Measurements from ENCODE around the gene ANO7.

Gene ANO7

GRCh38 chr2:241158546-241158900 lies 30.0 kb upstream of the ANO7 start:
- no peak for DNase-seq

GRCh38 chr2:241159116-241159515 lies 29.4 kb upstream of the ANO7 start:
- no peak for DNase-seq

- no peak for DNase-seq
These were observed 28.2 kb upstream of the ANO7 start for GRCh38 chr2:241160318-241160717.

- peak; percentile 39 to 81 (median 71) for DNase-seq
These were observed 26.7 kb upstream of the ANO7 start for GRCh38 chr2:241161646-241162281.

- no peak for DNase-seq
These were observed 24.8 kb upstream of the ANO7 start for GRCh38 chr2:241163601-241164118.

- DNase-seq = no peak
These were observed 20.1 kb upstream of the ANO7 start for GRCh38 chr2:241168366-241168765.

- DNase-seq = no peak
These were observed 14.9 kb upstream of the ANO7 start for GRCh38 chr2:241173557-241173956.

- no peak for DNase-seq
These were observed 10.7 kb upstream of the ANO7 start for GRCh38 chr2:241177526-241178334.

GRCh38 chr2:241178961-241179360 lies 9.5 kb upstream of the ANO7 start:
- no peak for DNase-seq

GRCh38 chr2:241179899-241180298 lies 8.6 kb upstream of the ANO7 start:
- DNase-seq = no peak

GRCh38 chr2:241180495-241180894 lies 8.0 kb upstream of the ANO7 start:
- no peak for DNase-seq

- no peak for DNase-seq
These were observed 6.4 kb upstream of the ANO7 start for GRCh38 chr2:241182126-241182525.

- no peak for DNase-seq
These were observed 5.8 kb upstream of the ANO7 start for GRCh38 chr2:241182531-241183133.

GRCh38 chr2:241183221-241183620 lies 5.3 kb upstream of the ANO7 start:
- no peak for DNase-seq

GRCh38 chr2:241184901-241185300 lies 3.6 kb upstream of the ANO7 start:
- DNase-seq = no peak

GRCh38 chr2:241185961-241186360 lies 2.5 kb upstream of the ANO7 start:
- no peak for DNase-seq

- DNase-seq = no peak
These were observed 1.2 kb upstream of the ANO7 start for GRCh38 chr2:241187101-241187917.

- DNase-seq = no peak
These were observed 601 bp upstream of the ANO7 start for GRCh38 chr2:241187918-241188234.

- no peak for DNase-seq
These were observed 797 bp downstream of the ANO7 start for GRCh38 chr2:241189093-241189855.

- no peak for DNase-seq
These were observed 1.4 kb downstream of the ANO7 start for GRCh38 chr2:241189856-241190201.

- DNase-seq = peak in 1 of 4 experiments; percentile 3
These were observed 2.0 kb downstream of the ANO7 start for GRCh38 chr2:241190291-241190981.

GRCh38 chr2:241191081-241191480 lies 2.6 kb downstream of the ANO7 start:
- DNase-seq = peak in 1 of 4 experiments; percentile 0

Data from suppressor macrophage (primary cell).